ENCODE results near the gene SLC12A1.

SLC12A1 gene

DNA sequence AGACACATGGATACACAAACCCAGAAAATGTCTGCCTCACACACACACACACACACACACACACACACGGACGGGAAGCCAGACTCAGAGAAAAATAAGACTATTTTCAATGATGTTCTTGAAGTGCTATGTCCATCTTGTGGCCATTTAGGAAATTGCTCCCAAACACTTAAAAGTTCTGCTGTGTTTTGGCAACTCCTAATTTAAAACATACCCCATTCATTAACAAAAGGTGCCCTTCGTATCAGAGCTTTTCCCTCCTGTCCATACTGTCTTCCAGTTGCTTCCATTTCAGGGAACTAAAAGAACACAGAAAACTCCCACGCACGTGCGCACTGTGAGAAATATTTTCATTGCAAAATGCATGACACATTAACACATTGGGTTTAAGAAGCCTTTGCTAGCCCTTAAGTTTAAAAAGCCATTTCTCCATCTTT, 44.6 kb downstream of the SLC12A1 start:
- DNase-seq (ENCODE audit: low spot score), result peak; percentile 60
- in situ Hi-C loops (cut with MboI; ENCODE audit: low pct_unique_long_range_greater_than_20kb, low sequenced_read_pairs, unreplicated experiment), result no loop called here
- TF ChIP-seq, protein P1, sequence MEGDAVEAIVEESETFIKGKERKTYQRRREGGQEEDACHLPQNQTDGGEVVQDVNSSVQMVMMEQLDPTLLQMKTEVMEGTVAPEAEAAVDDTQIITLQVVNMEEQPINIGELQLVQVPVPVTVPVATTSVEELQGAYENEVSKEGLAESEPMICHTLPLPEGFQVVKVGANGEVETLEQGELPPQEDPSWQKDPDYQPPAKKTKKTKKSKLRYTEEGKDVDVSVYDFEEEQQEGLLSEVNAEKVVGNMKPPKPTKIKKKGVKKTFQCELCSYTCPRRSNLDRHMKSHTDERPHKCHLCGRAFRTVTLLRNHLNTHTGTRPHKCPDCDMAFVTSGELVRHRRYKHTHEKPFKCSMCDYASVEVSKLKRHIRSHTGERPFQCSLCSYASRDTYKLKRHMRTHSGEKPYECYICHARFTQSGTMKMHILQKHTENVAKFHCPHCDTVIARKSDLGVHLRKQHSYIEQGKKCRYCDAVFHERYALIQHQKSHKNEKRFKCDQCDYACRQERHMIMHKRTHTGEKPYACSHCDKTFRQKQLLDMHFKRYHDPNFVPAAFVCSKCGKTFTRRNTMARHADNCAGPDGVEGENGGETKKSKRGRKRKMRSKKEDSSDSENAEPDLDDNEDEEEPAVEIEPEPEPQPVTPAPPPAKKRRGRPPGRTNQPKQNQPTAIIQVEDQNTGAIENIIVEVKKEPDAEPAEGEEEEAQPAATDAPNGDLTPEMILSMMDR (IDR thresholded peaks at IDR 0.05; ENCODE audit: extremely low read depth, insufficient read depth, missing control alignments), result peak; percentile 58

DNA sequence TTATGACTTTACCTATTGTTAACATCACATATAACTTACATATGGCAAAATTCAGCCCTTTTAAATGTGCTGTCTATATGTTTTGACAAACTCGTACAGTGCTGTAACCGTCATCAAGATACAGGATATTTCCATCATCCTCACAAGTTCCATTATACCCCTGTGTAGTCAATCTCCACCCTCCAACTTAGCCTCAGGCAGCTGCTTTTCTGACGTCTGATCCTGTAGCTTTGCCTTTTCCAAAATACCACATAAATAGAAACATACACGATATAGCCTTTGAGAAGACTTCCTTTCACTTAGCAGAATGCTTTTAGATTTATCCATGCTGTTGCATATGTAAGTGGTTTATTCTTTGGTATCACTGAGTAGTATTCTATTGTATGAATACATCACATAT, 47.1 kb downstream of the SLC12A1 start:
- DNase-seq (ENCODE audit: low spot score), result no peak
- TF ChIP-seq, protein P1 (IDR thresholded peaks at IDR 0.05; ENCODE audit: extremely low read depth, insufficient read depth, missing control alignments), result no peak
- in situ Hi-C loops (cut with MboI; ENCODE audit: low pct_unique_long_range_greater_than_20kb, low sequenced_read_pairs, unreplicated experiment), result no loop called here

DNA sequence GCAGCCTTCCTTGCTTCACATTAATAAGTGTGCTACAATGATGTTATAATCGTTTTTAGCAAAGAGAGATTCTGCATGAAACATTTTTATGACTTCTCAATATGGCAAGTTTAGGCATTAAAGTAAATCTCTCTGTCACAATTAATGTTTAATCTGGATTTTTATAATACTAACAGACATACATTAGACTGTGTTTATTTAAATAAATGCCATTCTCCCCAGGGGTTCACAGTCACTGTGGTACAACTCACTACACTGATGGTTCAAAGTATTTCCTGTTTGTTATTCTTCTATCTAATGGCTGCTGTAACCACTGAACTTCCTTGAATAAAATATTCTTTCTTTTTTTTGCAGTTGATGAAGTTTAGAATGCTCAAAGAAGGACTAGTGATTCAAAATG, 59.0 kb downstream of the SLC12A1 start:
- TF ChIP-seq, protein P1 (IDR thresholded peaks at IDR 0.05; ENCODE audit: extremely low read depth, insufficient read depth, missing control alignments), result no peak
- in situ Hi-C loops (cut with MboI; ENCODE audit: low pct_unique_long_range_greater_than_20kb, low sequenced_read_pairs, unreplicated experiment), result no loop called here

DNA sequence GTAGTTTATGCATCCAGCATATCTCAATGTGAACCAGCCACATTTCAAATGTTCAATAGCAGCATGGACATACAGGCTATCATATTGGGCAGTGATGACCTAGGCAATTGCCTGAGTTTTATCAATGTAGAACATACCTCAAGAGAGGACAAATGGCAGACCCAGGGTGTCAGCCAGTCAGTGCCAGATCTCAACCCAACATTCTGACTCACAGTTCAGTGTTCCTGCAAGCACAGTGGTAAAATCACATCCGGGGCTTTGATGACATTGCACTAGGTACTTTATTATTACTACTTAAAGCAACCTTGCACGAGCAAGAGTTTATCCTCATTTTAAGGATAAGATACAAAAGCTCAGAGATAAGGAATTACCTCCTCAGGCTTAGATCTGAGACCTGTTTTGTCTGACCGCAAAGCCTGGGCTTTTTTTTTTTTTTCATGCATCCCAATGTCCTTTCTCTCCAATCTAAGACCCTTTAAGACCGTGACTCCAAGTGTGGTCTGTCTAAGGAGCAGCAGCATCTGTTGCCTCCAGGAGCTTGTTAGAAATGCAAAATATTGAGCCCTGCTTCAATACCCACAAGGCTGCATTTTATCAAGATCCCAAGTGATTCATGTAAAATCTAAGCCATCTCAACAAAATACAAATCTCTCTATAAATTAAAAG, 60.1 kb downstream of the SLC12A1 start:
- in situ Hi-C loops (cut with MboI; ENCODE audit: low pct_unique_long_range_greater_than_20kb, low sequenced_read_pairs, unreplicated experiment), result no loop called here
- TF ChIP-seq, protein P1 (IDR thresholded peaks at IDR 0.05; ENCODE audit: extremely low read depth, insufficient read depth, missing control alignments), result no peak
- no peak for DNase-seq (ENCODE audit: low spot score)

More for the DNA sequence above, 59.0 kb downstream of the SLC12A1 start:
- no peak for DNase-seq (ENCODE audit: low spot score)

DNA sequence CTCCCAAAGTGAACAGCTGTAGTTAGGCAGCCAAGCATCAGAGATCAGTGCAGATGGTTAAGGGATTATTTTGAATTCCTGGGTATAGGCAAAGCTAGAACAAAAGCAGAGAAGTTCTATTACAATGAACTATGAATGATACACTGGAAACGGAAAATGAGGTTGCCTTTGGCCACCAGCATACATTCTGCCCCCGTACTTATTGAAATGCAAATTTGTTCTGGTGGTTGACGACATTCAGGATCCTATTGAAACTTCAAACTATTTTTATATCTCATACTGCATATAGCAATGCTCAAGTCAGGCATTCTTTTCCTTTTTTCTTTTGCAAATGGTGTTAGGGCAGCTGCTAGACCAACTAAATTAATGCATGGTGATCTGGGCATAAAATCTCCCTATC, 61.7 kb downstream of the SLC12A1 start:
- in situ Hi-C loops (cut with MboI; ENCODE audit: low pct_unique_long_range_greater_than_20kb, low sequenced_read_pairs, unreplicated experiment), result no loop called here
- TF ChIP-seq, protein P1 (IDR thresholded peaks at IDR 0.05; ENCODE audit: extremely low read depth, insufficient read depth, missing control alignments), result no peak
- no peak for DNase-seq (ENCODE audit: low spot score)

DNA sequence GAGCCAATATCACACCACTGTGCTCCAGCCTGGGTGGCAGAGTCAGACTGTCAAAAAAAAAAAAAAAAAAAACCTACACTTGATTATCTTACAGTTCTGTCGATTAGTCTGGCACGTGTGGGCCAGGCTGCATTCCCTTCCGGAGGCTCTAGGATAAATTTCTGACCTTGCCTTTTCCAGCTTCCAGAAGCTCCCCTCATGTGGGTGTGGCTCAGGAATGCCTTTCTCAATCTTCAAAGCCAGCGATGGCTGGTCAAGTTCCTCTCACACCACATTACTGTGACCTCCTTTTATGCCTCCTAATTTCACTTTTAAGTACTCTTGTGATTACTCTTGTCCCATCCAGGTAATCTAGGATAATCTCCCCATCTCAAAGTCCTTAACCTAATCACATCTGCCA, 66.9 kb downstream of the SLC12A1 start:
- in situ Hi-C loops (cut with MboI; ENCODE audit: low pct_unique_long_range_greater_than_20kb, low sequenced_read_pairs, unreplicated experiment), result no loop called here
- no peak for DNase-seq (ENCODE audit: low spot score)
- TF ChIP-seq, protein P1 (IDR thresholded peaks at IDR 0.05; ENCODE audit: extremely low read depth, insufficient read depth, missing control alignments), result no peak
